Activated naive CD8-positive, alpha-beta T cell treated with anti-CD3 and anti-CD28 coated beads, Interleukin-2, amount 50 U/mL, for 16 hours (primary cell): ENCODE data around the gene SMIM14.

ENCODE experiments used
- DNase-seq: peaks from one replicate; pipeline ENCODE4 v3.0.0-alpha.2; 2020; ENCODE audit warnings: low read depth, low spot score

The SMIM14 gene

DNA sequence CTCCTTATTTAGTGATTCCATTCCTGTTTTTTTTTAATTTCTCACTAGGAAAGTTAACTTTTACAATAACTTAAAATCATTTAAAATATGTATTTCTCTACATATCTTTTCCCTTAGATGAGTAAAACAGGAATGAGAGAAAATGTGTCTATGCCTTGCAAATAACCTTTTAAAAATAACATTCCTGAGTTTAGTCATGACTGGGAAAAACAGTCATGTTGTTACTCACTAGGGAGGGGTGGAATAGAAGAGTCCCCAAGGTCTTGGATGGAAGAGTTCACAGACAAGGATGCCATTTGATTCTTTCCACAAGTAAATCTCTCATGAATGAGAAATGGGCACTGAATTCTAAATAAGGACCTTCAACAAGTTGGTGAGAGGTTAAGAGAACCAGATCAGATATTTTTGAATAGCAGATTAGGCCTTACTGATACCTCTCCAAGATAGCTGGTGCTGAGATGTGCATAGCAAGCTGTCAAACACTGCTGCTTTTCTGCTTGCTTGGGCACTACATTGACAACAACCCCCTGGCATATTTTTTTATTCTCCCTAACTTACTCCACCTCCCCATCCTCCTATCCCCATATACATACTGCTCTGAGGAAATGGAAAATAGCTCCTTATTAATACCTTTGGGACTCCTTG lies 136.5 kb downstream of the SMIM14 start:
- no peak for DNase-seq

DNA sequence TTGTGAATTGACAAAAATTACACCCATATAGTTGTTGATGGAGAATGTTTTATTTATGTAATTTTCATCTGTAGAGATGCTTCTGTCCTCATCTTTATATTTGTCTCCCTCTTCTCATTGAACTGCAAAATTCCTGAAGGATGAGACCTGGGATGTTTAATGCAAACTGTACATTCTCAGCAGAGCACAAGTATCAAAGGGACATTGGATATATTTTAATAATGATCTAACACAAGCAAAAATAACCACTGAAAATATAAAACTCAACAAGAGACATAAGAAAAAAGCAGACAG lies 140.0 kb downstream of the SMIM14 start:
- DNase-seq = no peak

DNA sequence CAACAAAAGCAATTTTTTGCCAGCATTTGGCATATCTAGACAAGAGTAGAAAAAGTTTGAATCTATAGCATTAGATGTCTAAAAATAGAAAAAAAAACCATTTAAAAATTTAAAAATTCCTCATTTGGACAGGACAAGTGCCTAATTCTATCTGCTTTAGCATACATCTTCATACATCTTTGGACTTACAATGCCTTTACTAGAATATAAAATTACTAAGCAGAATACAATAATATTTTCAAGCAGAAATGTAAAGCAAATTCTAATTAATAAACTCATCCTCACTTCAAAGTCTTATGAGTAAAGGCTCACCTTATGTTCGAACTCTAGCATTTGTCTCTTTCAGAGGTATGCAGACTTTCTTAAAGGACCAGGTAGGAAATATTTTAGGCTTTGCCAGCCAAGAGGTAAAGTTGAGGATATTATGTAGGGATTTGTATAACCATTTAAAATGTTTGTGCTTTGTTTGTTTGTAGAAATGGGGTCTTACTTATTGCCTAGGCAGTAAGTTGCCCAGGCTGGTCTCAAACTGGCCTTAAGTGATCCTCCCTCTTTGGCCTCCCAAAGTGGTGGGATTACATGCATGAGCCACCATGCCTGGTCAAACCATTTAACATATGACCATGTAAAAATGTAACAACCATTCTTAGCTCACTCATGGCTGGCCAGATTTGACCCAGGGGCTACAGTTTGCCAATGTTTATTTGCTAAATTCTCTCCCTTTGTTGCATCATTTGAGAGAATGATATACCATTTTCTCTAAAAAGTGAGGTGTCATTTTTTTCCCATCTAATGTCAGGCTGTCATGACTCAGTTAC lies 140.5 kb downstream of the SMIM14 start:
- DNase-seq = no peak
